GM12865 (cell line): ENCODE data around the gene MS4A18.
A peak's percentile ranks its signal among the peaks of the same experiment; 100 is the strongest.
"Not testable (repeated sequence)": the region's sequence is repeated elsewhere in the genome, so short reads cannot be mapped to it uniquely, and the experiment has no call there.

Source experiments
- DNase-seq: peaks from one replicate; pipeline ENCODE4 v3.0.0; 2010; ENCODE audit warnings: low read depth
- H3K4me3 ChIP-seq: 2 replicates; pipeline ENCODE4 v1.5.1; 2011; ENCODE audit warnings: mild to moderate bottlenecking, low read depth, low read length, control low read depth
- CTCF ChIP-seq: IDR thresholded peaks from 2 replicates; pipeline ENCODE4 v1.5.1; 2011; ENCODE audit warnings: low read length, control low read depth, low read depth, inconsistent platforms; ENCODE audit not compliant: insufficient read depth; ENCODE audit errors: missing control alignments

The MS4A18 gene

GRCh38 chr11:60700689-60701468 is 23.6 kb upstream of the MS4A18 start:
- no peak overlapping the region for H3K4me3 ChIP-seq
- DNase-seq: peak; percentile 66
- peak; percentile 49 for TF ChIP-seq CTCF

GRCh38 chr11:60701469-60701818 is 23.1 kb upstream of the MS4A18 start:
- no peak for TF ChIP-seq CTCF

GRCh38 chr11:60703374-60703773 is 21.1 kb upstream of the MS4A18 start:
- no peak overlapping the region for H3K4me3 ChIP-seq
- no peak for TF ChIP-seq CTCF
- no peak for DNase-seq

More at GRCh38 chr11:60701469-60701818, 23.1 kb upstream of the MS4A18 start:
- H3K4me3 ChIP-seq: no peak overlapping the region
- no peak for DNase-seq

- no peak overlapping the region for H3K4me3 ChIP-seq
- no peak for DNase-seq
- TF ChIP-seq CTCF: no peak
Measured at GRCh38 chr11:60705895-60706294, 18.6 kb upstream of the MS4A18 start.

- no peak for TF ChIP-seq CTCF
Measured at GRCh38 chr11:60706931-60707330, 17.6 kb upstream of the MS4A18 start.

GRCh38 chr11:60710482-60710881 is 14.0 kb upstream of the MS4A18 start:
- no peak for TF ChIP-seq CTCF

More at GRCh38 chr11:60706931-60707330, 17.6 kb upstream of the MS4A18 start:
- no peak overlapping the region for H3K4me3 ChIP-seq
- no peak for DNase-seq

GRCh38 chr11:60711276-60711675 is 13.2 kb upstream of the MS4A18 start:
- no peak for DNase-seq
- no peak for TF ChIP-seq CTCF
- no peak overlapping the region for H3K4me3 ChIP-seq

More at GRCh38 chr11:60710482-60710881, 14.0 kb upstream of the MS4A18 start:
- no peak for DNase-seq
- H3K4me3 ChIP-seq: no peak overlapping the region

- not testable (repeated sequence) for H3K4me3 ChIP-seq, DNase-seq
Measured at GRCh38 chr11:60713423-60713822, 11.1 kb upstream of the MS4A18 start.
